Cardiac muscle cell (in vitro differentiated cells and primary cell): ENCODE measurements around the gene RUSF1. TPM values are rescaled to one million over a fixed set of nuclear protein-coding genes. Genes with fewer than 3 reads are reported as not detected.

ENCODE experiments used
- DNase-seq, 2 donors: peaks; one replicate each; pipeline versions ENCODE4 v3.0.0 to v3.0.0-alpha.2; 2010 to 2017; ENCODE audit warnings: low read depth in 1 of 2, low spot score in 1 of 2
- H3K27ac ChIP-seq: fragments of 200-600 bp; sonication (generic); 2 replicates; pipeline ENCODE4 v1.5.1; 2016
- H3K27me3 ChIP-seq: fragments of 200-600 bp; sonication (generic); 2 replicates; pipeline ENCODE4 v1.6.0; 2016; ENCODE audit warnings: control low read depth
- H3K36me3 ChIP-seq: fragments of 200-600 bp; sonication (generic); 2 replicates; pipeline ENCODE4 v1.5.1; 2016; ENCODE audit warnings: control low read depth
- H3K4me1 ChIP-seq: fragments of 200-600 bp; sonication (generic); 2 replicates; pipeline ENCODE4 v1.8.1; 2017; ENCODE audit warnings: low read depth, mild to moderate bottlenecking, mixed run types
- H3K4me3 ChIP-seq: fragments of 200-600 bp; sonication (generic); 2 replicates; pipeline ENCODE4 v1.5.1; 2016; ENCODE audit warnings: mild to moderate bottlenecking
- H3K9me3 ChIP-seq: fragments of 200-600 bp; sonication (generic); 2 replicates; pipeline ENCODE4 v1.5.1; 2017; ENCODE audit warnings: low read depth, mild to moderate bottlenecking, control low read depth
- polyA plus RNA-seq: library from polyadenylated mRNA; unstranded; fragments of >200 nt; fragmentation: Nextera tagmentation; extraction: Ambion mirVana; gene quantifications from 2 replicates; pipeline ENCODE4 v1.2.1, GENCODE V29; 2016
- total RNA-seq: library from RNA; depleted of rRNA; stranded (reverse); fragments of >200 nt; gene quantifications from 2 replicates; pipeline ENCODE4 v1.2.3, GENCODE V29; 2016
- TF ChIP-seq, protein P1 (sequence below): IDR thresholded peaks from 2 replicates; pipeline ENCODE4 v1.5.1; 2012; ENCODE audit warnings: low read depth, mild to moderate bottlenecking, low read length

Gene RUSF1
- total and polyA plus RNA-seq, 2 experiments from 2014 or later: 54.0 to 113 TPM

DNA sequence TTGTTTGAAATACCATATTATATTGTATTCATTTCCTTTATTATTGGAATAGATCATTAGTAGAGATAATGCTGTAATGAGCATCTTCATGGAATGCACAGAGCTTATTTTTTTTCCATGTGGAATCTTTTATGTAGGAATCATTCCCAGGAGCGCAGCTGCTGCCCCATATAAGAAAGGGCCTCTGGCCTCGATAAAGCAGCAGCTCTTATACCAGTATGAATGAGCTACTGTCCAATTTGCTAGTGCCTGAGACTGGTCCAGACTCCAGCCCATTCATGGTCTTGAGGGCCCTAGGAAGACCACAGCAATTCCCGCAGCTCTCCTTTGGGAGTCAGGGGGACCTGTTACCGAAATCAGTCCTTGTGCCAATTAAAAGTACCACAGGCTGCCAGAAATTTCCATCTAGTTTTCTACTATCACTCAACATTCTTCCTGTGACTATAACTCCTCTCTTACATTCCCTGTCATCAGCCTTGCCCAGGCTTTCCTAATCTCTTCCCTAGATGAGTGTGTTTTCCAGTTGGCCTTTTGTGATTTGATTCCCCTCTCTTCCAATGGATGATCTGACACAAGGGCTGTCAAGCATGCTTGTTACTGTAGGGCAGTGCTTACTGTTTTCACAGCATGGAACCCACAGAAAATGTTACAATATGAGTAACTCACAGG is 67.5 kb downstream of the RUSF1 start:
- DNase-seq: peak in 1 of 2 donors; percentile 27
- H3K9me3 ChIP-seq: no peaks in the 10 kb centered on the region
- H3K4me3 ChIP-seq: no peak overlapping the region
- H3K27ac ChIP-seq: peak overlapping the region; percentile 63
- no peaks in the 10 kb centered on the region for H3K36me3 ChIP-seq
- H3K4me1 ChIP-seq: peaks cover 14% of the 10 kb centered on the region
- H3K27me3 ChIP-seq: no peaks in the 10 kb centered on the region
- TF ChIP-seq, protein P1, sequence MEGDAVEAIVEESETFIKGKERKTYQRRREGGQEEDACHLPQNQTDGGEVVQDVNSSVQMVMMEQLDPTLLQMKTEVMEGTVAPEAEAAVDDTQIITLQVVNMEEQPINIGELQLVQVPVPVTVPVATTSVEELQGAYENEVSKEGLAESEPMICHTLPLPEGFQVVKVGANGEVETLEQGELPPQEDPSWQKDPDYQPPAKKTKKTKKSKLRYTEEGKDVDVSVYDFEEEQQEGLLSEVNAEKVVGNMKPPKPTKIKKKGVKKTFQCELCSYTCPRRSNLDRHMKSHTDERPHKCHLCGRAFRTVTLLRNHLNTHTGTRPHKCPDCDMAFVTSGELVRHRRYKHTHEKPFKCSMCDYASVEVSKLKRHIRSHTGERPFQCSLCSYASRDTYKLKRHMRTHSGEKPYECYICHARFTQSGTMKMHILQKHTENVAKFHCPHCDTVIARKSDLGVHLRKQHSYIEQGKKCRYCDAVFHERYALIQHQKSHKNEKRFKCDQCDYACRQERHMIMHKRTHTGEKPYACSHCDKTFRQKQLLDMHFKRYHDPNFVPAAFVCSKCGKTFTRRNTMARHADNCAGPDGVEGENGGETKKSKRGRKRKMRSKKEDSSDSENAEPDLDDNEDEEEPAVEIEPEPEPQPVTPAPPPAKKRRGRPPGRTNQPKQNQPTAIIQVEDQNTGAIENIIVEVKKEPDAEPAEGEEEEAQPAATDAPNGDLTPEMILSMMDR: no peak

DNA sequence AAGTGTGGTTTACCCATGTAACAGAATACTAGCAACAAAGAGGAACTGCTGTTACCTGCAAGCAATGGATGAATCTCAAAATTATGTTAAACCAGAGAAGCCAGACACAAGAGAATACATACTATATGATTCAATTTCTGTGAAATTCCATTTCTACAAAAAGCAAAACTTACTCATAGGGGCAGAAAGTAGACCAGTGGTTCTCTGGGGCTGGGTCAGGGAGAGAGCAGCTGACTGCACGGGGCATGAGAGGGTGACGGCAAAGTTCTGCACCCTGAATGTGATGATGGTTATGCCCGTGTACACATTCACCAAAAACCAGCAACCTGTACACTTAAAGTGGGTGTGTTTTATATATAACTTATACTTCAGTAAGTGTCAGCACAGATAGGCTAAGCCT is 68.7 kb downstream of the RUSF1 start:
- Histone ChIP-seq H3K4me3 (no peak overlapping the region), H3K9me3 (no peaks in the 10 kb centered on the region), H3K27ac (no peak overlapping the region), H3K27me3 (no peaks in the 10 kb centered on the region), H3K36me3 (no peaks in the 10 kb centered on the region), H3K4me1 (peaks cover 14% of the 10 kb centered on the region)
- no peak for DNase-seq
- TF ChIP-seq, protein P1: no peak

Other genes starting within 250 kb of the RUSF1 start
- gene ITGAM, start 248.4 kb downstream of the RUSF1 start, total RNA-seq: 0.07 TPM in 1 of 2 replicates, not detected in the other
- gene ITGAM, start 248.4 kb downstream of the RUSF1 start, polyA plus RNA-seq: not detected in 2 replicates
- gene ITGAX, start 153.2 kb downstream of the RUSF1 start, total RNA-seq: 0.53 and 0.69 TPM in 2 replicates
- gene ITGAX, start 153.2 kb downstream of the RUSF1 start, polyA plus RNA-seq: not detected in 2 replicates
- gene ITGAD, start 115.1 kb downstream of the RUSF1 start, total RNA-seq: not detected in 2 replicates
- 0.31 TPM in 1 of 2 replicates, not detected in the other for gene ITGAD, start 115.1 kb downstream of the RUSF1 start, polyA plus RNA-seq
- gene COX6A2, start 80.0 kb downstream of the RUSF1 start, total RNA-seq: 40.7 and 69.7 TPM in 2 replicates
- gene COX6A2, start 80.0 kb downstream of the RUSF1 start, polyA plus RNA-seq: 166 and 187 TPM in 2 replicates
- 10.3 and 14.0 TPM in 2 replicates for gene ZNF843, start 65.6 kb downstream of the RUSF1 start, total RNA-seq
- gene ZNF843, start 65.6 kb downstream of the RUSF1 start, polyA plus RNA-seq: 4.1 and 4.3 TPM in 2 replicates
- 19.7 and 21.7 TPM in 2 replicates for gene ARMC5, start 48.9 kb downstream of the RUSF1 start, total RNA-seq
- 26.0 and 28.7 TPM in 2 replicates for gene ARMC5, start 48.9 kb downstream of the RUSF1 start, polyA plus RNA-seq
- gene TGFB1I1, start 36.2 kb downstream of the RUSF1 start, total RNA-seq: 39.1 and 42.4 TPM in 2 replicates
- 54.0 and 55.8 TPM in 2 replicates for gene TGFB1I1, start 36.2 kb downstream of the RUSF1 start, polyA plus RNA-seq
- 0.36 TPM in 1 of 2 replicates, not detected in the other for gene SLC5A2, start 25.3 kb downstream of the RUSF1 start, total RNA-seq
- 3.4 and 4.9 TPM in 2 replicates for gene SLC5A2, start 25.3 kb downstream of the RUSF1 start, polyA plus RNA-seq
- not detected in 2 replicates for gene AHSP, start 19.5 kb upstream of the RUSF1 start, total RNA-seq
- gene AHSP, start 19.5 kb upstream of the RUSF1 start, polyA plus RNA-seq: not detected in 2 replicates